HG02763 (cell line): ENCODE measurements around the gene ACVR1B.
A peak's percentile ranks its signal among the peaks of the same experiment; 100 is the strongest.
"Not testable (repeated sequence)": the region's sequence is repeated elsewhere in the genome, so short reads cannot be mapped to it uniquely, and the experiment has no call there.

Experiments
- ATAC-seq: cut with Tn5 transposase; IDR thresholded peaks from one replicate; pipeline ENCODE4 v1.9.1; 2021; ENCODE audit warnings: mild to moderate bottlenecking, moderate library complexity; ENCODE audit not compliant: unreplicated experiment

ACVR1B gene

DNA sequence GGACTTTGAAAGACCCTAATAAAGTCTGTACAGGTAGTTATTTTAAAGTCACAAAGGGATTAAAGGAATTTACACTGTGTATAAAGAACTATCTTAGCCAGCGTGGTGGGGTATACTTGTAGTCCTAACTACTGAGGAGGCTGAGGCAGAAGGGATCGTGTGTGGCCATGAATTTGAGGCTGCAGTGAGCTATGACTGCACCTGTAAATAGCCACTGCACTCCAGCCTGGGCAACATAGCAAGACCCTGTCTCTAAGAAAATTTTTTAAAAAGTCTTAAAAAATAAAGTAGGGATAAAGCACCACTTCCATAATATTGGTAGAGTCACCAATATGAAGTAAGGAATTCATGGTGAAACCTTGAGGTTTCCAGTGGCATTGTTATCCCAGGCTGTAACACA is 18.1 kb downstream of the ACVR1B start:
- ATAC-seq: no peak

DNA sequence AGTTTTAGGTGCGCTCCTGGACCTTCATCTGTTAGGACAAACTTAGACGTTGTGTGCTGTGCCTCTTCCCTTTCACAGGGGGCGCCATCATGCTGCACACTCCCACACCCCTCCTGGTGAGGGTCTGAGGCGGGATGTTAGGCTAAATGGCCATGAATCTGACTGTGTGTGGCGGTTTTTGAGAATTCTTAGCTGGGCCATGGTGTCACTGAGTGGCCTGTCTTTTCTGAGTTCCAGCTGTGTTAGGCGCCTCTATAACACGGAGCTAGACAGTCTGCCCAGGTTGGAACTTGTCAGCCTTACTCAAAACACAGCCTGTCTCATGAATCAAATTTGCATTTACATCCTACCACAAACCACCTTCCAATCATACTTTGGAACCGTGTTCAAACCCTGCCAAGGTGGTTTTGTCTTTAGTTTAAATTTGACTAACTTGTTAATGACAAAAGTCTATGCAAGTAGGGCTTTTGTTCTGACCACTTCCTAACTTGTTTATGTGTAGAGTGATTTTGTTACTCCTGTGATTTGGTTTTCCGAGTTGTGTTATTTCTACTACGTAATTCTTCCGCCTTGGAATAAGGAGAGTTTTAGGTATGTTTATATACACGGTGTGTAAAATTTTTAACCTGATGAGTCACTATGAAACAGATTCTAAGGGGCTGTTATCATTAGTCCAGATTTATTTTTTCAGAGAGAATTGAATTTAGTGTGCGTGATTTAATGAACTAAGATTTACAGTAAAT is 19.6 kb downstream of the ACVR1B start:
- ATAC-seq: peak; percentile 79

DNA sequence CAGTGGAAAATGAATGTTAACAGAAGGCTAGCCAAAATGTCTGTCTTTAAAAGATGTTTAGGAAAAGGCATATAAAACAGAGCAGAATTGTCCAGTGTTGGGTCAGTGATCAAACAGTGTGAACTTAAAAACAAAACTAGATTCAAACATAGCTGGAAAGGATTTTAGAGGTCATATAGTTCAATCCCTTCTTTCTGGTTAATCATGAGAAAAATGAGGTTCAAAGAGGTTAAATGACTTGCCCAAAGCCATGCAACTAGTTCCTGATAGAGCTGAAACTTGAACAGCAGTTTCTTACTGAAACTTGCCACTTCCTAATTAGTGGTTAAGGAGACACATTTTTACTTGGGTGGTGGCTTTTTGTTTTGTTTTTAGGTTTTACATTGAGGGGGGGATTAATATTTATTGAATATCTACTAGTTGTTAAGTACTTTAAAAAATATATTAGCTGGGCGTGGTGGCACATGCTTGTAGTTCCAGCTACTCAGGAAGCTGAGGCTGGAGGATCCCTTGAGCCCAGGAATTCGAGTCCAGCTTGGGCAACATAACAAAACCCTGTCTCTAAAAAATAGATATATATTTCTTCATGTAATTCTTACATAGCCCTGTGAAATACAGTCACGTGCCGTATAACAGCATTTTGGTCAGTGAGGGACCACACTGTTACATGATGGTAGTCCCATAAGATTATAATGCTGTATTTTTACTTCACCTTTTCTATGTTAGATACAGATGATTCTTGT is 20.4 kb downstream of the ACVR1B start:
- no peak for ATAC-seq

DNA sequence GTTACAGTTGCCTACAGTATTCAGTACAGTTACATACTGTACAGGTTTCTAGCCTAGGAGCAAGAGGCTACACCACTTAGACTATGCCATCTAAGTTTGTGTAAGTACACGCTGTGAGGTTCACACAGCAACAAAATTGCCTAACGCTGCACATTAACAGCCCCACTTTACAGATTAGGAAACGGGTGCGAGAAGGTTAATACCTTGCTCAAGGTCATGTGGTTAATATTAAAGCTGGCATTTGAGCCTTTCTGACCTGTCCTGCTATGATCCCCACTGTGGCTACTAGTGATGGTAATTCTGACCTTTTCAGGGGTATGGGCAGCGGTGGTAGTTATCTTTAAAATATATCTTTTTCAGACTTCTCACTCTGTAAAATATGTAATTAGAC is 20.9 kb downstream of the ACVR1B start:
- no peak for ATAC-seq

DNA sequence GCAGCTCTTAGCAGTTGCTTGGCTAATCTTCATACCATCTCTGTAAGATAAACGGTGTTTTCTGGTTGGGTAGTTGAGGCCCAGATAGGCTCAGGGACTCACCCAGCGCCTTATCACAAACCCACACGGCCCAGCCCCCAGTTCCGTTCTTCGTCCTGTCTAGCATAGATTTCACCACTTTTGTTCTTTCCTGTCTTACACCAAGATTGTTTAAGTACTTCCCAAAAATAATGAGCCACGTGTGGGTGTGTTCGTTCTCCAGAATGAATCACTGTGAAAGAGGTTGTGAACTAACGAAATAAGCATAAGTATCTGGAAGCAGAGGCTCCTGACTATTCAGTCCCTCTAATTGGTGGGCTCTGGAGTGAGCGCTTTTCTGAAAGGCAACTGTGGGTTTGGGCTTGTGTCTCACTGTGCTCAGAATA is 21.4 kb downstream of the ACVR1B start:
- no peak for ATAC-seq

DNA sequence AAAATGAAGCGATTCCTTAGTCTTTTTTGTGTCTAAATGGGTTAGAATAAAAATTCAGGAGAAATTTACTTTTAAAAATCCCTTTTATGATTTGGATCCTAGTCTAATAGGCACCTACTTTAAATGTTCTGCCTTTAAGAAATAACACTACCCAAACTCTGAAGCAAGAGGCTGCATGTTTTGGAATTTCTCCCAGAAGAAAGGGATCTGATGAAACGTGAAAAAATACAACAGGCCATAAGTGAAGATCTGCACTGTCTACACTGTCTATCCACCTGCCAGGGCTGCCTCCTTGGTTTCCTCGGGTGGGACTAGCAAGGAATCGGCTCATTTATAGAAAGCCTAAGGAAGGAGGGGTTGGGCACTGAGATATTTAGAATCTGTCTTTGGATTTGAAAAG is 22.1 kb downstream of the ACVR1B start:
- no peak for ATAC-seq

DNA sequence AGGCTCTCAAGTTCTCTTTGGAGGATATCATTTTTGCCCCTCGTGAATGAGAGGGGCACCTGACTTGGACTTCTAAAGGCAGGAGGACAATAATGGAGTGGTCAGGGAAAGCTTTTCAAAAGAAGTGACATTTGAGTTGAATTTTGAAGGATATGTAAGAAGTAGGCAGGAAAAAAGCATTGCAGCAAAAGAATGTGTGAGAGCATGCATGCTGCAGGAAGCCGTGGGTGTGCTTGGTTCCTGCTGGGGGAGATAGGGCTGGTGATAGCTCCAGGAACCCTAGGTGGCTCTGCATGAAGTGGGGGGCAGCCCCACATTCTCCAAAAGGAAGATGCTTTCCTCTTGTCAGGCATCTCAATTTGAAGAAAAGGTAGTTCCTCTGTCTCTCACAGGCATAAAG is 23.1 kb downstream of the ACVR1B start:
- ATAC-seq: no peak

DNA sequence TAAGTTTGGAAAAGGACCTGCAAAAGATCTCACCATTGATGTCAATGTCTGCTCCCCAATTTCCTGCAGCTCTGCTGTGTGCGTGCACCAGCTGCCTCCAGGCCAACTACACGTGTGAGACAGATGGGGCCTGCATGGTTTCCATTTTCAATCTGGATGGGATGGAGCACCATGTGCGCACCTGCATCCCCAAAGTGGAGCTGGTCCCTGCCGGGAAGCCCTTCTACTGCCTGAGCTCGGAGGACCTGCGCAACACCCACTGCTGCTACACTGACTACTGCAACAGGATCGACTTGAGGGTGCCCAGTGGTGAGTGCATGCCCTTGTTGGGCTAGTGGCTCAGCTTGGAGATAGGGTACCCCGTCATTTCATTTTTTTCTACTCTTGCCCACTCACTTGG is 23.7 kb downstream of the ACVR1B start:
- ATAC-seq: no peak

DNA sequence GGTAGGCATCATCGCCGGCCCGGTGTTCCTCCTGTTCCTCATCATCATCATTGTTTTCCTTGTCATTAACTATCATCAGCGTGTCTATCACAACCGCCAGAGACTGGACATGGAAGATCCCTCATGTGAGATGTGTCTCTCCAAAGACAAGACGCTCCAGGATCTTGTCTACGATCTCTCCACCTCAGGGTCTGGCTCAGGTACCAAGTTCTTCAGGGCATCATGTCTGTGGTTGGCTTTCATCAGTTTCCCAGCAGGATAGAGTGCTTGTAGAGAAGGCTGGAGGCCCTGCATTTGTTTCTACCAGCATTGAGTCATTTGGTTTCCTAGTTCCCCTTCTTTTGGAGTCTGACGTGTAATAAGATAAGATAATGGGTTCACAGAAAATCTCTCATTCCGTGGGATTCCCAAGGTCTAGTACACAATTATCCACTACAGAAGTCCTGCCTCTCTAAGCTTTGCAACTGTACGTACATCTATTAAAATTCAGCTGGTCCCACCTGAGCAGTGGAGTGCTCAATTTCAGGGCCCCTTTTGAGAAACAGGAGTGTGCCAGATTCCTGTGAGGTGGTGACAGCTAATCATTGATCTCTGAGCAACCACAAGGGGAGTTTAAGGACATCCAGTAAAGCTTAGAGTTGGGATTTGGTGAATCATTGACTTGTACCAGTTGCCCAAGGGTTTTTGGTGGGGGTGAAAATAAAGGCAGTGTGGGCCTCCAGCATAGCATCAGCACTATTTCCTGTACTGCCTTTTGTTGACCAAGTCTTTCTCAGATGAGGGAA is 25.1 kb downstream of the ACVR1B start:
- ATAC-seq: no peak

DNA sequence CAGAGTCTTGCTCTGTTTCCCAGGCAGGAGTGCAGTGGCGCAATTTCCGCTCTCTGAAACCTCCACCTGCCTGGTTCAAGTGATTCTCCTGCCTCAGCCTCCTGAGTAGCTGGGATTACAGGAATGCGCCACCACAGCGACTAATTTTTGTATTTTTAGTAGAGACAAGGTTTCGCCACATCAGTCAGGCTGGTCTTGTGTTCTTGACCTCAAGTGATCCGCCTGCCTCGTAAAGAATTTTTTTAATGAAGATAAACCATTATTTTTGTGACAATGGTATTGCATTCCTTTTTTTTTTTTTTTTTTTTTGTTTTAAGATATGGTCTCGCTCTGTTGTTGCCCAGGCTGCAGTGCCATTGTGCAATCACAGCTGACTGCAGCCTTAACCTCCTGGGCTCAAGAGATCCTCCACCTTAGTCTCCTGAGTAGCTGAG is 25.8 kb downstream of the ACVR1B start:
- no peak for ATAC-seq

DNA sequence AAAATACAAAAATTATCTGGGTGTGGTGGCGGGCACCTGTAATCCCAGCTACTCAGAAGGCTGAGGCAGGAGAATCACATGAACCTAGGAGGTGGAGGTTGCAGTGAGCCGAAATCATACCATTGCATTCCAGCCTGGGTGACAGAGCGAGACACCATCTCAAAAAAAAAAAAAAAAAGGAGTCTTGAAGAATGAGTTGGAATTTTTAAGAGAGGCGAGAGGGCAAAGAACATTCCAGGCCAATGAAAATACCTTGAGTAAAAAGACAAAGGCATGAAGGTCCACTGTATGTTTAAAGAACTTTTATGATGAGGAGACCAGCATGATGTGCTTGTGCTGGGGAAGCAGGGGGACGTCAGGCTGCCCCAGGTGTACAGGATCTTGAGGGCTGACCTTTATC is 27.8 kb downstream of the ACVR1B start:
- ATAC-seq: not testable (repeated sequence)

DNA sequence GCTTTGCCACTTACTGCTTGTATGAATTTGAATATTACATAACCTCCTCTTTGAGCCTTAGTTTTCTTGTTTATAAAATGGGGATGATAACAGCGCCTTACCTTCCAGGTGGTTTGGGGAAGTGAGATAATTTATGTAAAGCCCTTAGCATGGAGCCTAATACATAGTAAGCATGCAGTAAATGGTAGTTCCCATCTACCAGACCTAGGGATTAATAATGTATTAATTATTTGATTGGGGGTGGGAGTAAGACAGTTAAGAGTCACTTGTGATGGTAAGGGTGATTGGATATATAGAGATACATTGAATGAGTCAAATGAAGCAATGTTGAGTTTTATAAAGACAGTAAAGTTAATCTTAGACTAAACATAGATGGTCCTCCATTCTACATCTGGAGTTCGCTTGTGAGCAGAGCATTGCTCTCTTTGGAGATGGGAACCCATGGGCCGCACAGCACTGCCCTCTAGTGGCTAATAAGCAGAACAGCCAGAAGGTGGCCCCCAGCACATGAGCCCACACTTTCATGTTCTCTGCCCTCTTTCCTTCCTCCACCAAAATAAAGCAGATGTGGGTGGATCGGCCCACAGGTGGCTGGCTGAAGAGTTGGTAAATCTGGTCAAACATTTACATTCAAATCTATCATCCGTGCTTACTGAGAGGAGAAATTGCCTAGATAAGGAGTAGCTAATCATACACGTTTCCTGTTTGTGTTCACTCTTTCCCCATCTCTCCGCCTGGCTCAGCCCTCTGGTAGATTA is 28.7 kb downstream of the ACVR1B start:
- ATAC-seq: peak; percentile 65

DNA sequence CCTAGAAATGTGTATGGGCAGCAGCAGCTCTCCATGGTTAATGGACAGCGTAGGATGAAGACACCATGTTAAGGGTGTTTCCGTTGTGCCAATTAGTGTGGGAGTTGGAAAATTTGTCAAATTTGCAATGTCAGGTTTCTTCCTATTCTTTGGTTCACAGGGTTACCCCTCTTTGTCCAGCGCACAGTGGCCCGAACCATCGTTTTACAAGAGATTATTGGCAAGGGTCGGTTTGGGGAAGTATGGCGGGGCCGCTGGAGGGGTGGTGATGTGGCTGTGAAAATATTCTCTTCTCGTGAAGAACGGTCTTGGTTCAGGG is 29.3 kb downstream of the ACVR1B start:
- no peak for ATAC-seq

DNA sequence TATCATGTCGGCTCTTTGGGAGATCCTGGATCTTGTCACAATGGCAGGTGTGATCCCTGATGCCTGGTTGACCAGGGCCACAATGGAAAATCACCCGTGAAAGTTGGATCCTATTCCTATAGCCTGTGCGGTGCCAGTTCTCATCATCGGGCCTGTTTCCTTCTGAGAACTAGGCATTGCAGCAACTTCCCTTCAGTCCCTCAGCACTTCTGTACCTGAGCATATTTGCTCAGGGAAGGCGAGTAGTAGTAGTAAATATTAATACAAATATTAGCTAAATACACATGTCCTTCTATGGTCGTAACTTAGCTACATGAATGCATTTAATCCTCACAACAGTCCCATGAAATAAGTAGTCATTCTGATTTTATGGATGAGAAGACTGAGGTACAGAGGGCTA is 33.2 kb downstream of the ACVR1B start:
- no peak for ATAC-seq

DNA sequence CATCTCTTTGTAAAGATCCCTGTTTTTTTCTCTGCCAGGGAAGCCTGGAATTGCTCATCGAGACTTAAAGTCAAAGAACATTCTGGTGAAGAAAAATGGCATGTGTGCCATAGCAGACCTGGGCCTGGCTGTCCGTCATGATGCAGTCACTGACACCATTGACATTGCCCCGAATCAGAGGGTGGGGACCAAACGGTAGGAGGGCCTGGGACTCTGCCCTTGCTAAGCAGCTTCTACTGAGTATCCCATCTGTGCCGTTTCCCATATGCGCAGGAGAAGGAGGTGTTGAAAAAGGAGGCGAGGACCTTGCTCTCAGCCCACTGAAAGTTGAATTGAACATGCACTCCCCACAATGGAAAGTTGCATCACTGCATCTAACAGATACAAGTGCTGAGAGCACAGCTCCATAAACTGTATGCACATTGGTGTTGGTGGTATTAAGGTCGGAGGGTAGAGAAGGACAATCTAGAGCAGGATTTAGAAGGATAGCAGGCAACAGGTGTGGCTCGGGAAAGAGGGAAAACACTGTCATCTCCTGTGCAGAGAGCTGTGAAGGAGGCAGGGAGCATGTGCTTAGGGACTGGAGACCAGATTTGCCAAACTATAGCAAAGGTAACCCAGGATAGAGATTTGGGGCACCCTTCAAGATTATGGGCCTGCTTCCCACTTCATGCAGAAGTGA is 33.8 kb downstream of the ACVR1B start:
- no peak for ATAC-seq

DNA sequence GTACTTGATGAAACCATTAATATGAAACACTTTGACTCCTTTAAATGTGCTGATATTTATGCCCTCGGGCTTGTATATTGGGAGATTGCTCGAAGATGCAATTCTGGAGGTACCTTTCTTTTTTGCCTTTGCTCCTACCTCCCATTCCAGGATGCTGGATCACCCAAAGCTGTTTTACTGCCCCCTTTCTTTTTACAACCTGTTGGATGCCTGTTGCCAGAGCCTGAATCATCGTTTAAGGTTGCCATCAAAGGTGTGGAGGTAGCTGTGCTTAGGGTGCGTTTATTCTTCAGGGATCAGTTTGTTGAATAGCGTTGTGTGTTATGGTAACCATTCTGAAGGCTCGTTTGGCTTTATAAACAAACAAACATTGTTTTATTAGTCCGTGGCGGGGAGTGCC is 35.3 kb downstream of the ACVR1B start:
- no peak for ATAC-seq

DNA sequence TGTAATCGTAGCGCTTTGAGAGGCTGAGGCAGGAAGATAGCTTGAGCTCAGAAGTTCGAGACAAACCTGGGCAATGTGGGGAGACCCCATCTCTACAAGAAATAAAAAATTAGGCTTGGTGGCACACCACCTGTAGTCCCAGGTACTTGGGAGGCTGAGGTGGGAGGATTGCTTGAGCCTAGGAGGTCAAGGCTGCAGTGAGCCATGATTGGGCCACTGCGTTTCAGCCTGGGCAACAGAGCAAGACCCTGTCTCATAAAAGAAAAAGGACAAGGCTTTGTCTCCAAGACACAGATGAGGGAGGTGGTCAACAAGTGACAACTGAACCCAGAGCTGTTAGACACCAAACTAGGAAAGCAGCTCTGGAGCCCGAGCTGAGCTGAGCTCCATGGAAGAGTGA is 40.7 kb downstream of the ACVR1B start:
- no peak for ATAC-seq

DNA sequence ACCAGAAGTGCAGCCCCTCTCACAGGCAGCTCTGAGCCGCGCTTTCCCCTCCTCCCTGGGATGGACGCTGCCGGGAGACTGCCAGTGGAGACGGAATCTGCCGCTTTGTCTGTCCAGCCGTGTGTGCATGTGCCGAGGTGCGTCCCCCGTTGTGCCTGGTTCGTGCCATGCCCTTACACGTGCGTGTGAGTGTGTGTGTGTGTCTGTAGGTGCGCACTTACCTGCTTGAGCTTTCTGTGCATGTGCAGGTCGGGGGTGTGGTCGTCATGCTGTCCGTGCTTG is 43.0 kb downstream of the ACVR1B start:
- no peak for ATAC-seq

DNA sequence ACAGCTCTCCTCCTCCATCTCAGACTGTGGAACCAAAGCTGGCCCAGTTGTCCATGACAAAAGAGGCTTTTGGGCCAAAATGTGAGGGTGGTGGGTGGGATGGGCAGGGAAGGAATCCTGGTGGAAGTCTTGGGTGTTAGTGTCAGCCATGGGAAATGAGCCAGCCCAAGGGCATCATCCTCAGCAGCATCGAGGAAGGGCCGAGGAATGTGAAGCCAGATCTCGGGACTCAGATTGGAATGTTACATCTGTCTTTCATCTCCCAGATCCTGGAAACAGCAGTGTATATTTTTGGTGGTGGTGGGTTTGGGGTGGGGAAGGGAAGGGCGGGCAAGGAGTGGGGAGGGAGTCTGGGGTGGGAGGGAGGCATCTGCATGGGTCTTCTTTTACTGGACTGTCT is 43.5 kb downstream of the ACVR1B start:
- no peak for ATAC-seq

DNA sequence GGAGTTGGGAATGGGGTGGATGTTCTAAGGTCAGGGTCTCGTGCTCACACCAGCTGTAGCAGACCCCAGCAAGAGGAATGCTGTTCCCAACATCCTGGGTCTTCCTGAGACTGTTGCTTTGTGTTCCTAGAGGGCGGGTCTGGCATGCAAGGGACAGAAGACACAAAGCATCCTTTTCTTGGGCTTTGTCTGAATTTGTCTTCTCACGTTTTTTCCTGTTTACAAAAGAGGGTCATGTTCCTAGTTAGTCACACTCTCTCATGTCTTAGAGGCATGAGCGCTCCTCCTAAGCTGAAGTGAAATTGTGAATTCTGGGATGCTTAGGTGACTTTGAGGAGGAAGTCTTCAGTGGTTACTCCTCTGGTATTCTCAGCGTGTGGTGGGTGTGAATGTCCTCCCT is 45.6 kb downstream of the ACVR1B start:
- no peak for ATAC-seq

DNA sequence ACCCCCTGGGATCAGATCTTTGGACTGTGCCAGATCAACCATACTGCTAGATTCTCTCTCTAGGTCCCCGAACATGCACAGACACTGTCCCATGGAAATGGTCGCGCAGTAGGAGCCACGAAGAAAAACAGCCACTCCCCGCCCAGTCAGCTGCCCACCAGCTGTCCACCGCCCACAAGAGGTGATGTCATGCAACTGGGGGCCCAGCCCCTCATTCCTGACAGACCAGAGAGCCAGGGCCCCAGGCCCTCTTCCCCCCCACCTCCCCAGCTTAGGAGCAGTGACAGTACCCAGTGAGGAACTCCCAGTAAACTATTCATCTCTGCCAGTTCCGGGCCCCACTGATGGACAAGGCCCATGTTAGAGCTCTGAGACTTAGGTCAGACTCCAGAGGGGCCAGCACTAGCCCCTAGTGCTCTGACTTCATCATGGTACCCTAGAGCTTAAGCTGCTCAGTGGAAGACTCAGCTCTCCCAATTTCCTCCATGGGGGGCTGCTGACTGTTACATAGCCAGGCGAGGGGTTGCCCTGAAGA is 51.6 kb downstream of the ACVR1B start:
- no peak for ATAC-seq
